ENCODE data around the gene PIK3CG.

The PIK3CG gene

GRCh38 chr7:106858618-106859532 is 6.2 kb upstream of the PIK3CG start:
- no peak for DNase-seq (ENCODE audit: low read depth in 2 of 2)

GRCh38 chr7:106862317-106863089 is 2.6 kb upstream of the PIK3CG start:
- DNase-seq (ENCODE audit: low read depth in 2 of 2) = no peak

GRCh38 chr7:106863274-106863997 is 1.6 kb upstream of the PIK3CG start:
- no peak for DNase-seq (ENCODE audit: low read depth in 2 of 2)

- DNase-seq (ENCODE audit: low read depth in 2 of 2) = no peak
Observed at GRCh38 chr7:106864298-106865081, 592 bp upstream of the PIK3CG start.

GRCh38 chr7:106866298-106867281 is 1.5 kb downstream of the PIK3CG start:
- DNase-seq (ENCODE audit: low read depth in 2 of 2) = no peak

- DNase-seq (ENCODE audit: low read depth in 2 of 2) = no peak
Observed at GRCh38 chr7:106867641-106868351, 2.7 kb downstream of the PIK3CG start.

- no peak for DNase-seq (ENCODE audit: low read depth in 2 of 2)
Observed at GRCh38 chr7:106868364-106868763, 3.3 kb downstream of the PIK3CG start.

DNA sequence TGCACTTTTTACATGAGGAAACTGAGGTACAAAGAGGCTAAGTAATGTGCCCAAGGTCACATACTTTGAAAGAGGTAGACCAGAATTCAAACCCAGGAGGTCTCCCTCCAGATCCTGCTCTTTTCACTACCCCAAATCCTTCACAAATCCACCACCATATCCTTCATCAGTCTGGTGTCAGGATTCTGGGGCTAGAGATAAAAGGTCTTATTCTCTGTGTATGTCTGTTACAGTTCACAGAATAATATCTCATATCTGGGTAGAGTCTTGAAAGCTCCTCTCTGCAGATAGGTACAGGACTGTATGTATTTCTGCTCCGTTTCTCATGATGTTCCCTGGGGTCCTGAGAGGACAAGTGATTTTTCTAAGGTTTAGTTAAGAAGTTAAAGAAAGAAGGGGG is 4.9 kb downstream of the PIK3CG start:
- no peak for DNase-seq (ENCODE audit: low read depth in 2 of 2)

DNA sequence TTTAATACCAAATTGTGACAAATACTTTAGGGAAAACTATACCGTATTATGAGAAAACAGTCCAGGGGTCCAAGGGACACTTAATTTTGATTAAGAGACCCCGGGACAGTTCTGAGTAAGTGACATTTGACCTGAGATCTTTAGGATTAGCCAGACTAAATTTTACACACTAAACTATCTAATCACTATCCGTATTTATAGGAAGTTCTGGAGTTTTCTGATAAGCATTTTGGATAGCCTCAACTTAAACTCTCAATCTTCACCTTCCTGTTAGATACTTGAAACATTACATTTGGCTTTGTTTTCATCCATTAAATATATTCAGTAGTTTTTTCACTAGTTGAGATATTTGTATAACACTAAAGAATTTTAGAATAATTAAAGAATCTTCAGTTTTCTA is 5.4 kb downstream of the PIK3CG start:
- no peak for DNase-seq (ENCODE audit: low read depth in 2 of 2)

- no peak for DNase-seq (ENCODE audit: low read depth in 2 of 2)
Observed at GRCh38 chr7:106870983-106871410, 5.9 kb downstream of the PIK3CG start.

DNA sequence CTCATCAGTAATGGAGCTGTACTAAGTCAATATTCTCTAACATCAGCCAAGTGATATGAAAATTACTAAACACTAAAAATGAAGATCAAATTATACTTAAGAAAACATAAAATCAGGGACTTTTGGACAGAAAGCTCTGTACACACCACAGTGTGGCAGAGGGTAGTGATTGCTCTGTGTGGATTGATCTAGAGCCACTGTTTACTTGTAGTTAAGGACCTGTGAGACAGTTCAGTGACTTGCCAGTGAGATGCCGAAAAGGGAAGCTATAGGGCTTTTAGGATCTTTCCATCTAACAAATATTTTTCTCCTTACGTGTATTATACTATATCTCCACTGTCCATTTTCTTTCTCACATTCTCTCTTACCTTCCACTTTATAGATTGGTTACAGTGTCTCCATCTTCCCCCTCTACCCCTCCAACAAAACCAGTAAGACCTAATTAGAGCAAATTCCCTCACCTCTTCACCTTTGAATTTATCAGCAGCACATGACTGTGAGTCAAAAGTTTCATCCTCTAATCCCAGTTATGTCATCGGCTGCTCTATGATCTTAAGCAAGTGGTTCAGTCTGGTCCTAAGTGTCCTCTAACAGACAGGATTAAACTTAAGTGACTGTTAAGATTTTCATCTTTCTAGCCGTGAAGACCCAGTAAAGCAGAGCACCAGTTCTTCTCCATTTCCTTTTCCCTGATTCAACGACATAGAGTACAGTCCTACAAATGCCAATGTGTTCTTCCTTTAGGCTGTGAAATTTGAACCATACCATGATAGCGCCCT is 6.9 kb downstream of the PIK3CG start:
- no peak for DNase-seq (ENCODE audit: low read depth in 2 of 2)

DNA sequence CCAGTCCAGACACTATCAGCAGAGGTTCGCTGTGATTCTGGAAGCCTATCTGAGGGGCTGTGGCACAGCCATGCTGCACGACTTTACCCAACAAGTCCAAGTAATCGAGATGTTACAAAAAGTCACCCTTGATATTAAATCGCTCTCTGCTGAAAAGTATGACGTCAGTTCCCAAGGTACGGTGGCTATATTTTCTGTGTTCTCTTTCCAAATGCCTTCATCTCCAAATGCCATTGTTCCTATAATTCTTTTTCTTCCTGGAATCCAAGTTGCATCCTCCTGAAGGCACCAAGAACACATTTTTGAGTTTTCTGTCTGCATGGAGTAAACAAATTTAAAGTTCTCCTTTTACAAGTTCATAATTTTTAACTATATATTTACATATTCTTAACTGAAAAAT is 7.7 kb downstream of the PIK3CG start:
- DNase-seq (ENCODE audit: low read depth in 2 of 2) = no peak

DNA sequence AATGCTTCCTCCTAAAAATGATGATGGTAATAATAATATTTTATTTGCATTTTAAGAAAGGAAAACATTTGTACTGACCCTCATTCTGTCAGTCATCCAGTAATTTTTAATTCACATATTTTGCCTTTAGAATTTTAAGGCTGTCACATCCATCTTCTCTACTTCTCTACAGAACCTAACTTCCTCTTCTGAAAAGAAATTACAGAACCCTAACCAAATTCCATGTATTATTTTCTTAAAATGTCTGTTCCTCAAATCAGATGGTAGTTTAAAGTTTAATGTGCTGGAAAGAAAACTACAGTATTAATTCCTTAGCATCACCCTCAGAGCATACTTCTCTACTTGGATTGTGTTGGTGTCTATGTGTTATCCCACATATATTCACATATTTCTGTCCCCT is 9.0 kb downstream of the PIK3CG start:
- DNase-seq (ENCODE audit: low read depth in 2 of 2) = no peak

DNA sequence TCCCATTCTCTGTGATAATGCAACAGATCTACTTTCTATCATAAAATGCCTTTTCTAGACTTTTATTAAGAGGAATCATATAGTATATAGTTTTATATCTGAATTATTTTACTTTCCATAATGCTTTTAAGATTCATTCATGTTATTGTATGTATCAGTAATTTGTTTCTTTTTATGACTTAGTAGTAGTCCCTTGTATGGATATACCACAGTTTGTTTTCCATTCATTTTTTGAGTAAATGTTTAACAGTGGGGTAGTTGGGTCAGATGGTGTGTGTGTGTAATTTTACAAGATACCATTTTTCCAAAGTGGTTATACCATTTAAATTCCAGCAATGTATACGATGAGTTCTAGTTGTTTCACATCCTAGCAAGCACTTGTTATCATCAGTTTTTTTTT is 10.4 kb downstream of the PIK3CG start:
- no peak for DNase-seq (ENCODE audit: low read depth in 2 of 2)

DNA sequence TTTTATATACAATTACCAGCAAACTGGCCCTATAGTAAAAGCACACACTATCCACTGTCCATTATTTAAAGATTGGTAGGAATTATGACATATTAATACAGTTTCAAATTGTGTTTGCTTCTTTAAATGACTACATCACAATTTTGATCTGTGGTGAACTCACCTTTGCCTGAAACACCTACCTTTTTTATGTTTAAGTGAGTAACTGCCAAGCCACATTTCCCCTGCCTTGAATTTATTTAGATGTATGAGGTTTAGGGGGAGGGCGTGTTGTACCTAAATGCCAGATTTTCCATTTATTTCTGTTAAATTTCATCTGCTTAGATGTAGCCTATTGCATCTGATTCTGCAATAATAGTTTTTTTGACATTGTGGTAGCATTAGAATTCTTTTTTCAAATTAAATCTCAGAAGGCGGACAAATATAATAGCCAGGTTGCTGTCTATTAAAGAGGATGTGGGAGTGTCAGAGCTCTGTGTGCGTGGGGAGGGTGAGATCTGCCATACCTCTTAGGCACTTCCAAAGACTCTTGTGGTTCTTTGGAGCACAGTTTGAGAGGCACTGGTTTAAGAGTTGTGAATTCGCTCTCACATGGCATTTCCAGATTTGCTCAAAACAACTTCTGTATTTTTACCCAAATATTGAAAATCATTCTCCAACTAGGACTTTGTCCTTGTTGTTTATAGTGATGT is 13.8 kb downstream of the PIK3CG start:
- DNase-seq (ENCODE audit: low read depth in 2 of 2) = no peak

GRCh38 chr7:106881984-106882383 is 16.9 kb downstream of the PIK3CG start:
- DNase-seq (ENCODE audit: low read depth in 2 of 2) = no peak

DNA sequence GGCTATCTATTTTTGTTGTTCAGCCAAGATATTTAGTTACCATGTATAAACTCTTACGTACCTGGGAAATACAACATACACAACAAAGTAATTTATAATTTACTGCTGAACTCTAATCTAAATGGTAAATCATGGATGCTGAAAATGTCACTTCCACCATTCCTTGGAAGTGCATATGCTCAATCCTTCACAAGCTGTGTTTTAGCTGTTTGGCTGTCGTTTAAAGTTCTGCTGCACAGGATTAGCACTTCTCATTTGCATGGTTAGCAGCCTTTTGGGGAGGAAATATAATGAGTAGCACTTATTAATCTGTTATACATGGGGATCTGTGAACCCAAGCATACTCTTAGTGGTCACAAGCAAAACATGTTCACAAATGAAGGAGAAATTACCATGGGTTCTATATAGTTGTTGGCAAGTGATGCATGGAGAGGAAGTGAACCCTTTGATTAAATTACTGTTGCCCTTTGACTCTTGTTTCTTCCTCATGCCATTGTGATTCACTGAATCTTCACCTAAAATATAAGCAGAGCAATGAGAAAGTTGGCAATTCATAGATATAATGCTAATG is 18.5 kb downstream of the PIK3CG start:
- DNase-seq (ENCODE audit: low read depth in 2 of 2) = no peak

GRCh38 chr7:106885652-106886051 is 20.6 kb downstream of the PIK3CG start:
- DNase-seq (ENCODE audit: low read depth in 2 of 2) = no peak
